ENCODE data around the gene MUC5B. TPM values are rescaled to one million over a fixed set of nuclear protein-coding genes. Genes with fewer than 3 reads are reported as not detected.
"Not testable (repeated sequence)": the region's sequence is repeated elsewhere in the genome, so short reads cannot be mapped to it uniquely, and the experiment has no call there.

Gene MUC5B
- total RNA-seq, 1 donor from 2014 or later: 57.5 TPM

- Histone ChIP-seq H3K36me3 (no peaks in the 10 kb centered on the region), H3K27ac (no peak overlapping the region), H3K4me3 (no peak overlapping the region), H3K9me3 (no peaks in the 10 kb centered on the region), H3K27me3 (ENCODE audit: low read depth) (no peaks in the 10 kb centered on the region), H3K4me1 (no peaks in the 10 kb centered on the region)
- no peak for ATAC-seq
- intact Hi-C loops (cut with DNase I): no loop called here
- DNase-seq: no peak
- TF ChIP-seq CTCF (IDR thresholded peaks at IDR 0.05): no peak
Measured at GRCh38 chr11:1240771-1241170, 17.9 kb downstream of the MUC5B start.

GRCh38 chr11:1241706-1242105 lies 18.8 kb downstream of the MUC5B start:
- no peak for DNase-seq
- ATAC-seq: no peak
- Histone ChIP-seq H3K9me3 (no peaks in the 10 kb centered on the region), H3K4me3 (no peak overlapping the region), H3K4me1 (no peaks in the 10 kb centered on the region), H3K36me3 (no peaks in the 10 kb centered on the region), H3K27ac (no peak overlapping the region), H3K27me3 (ENCODE audit: low read depth) (no peaks in the 10 kb centered on the region)
- no peak for TF ChIP-seq CTCF (IDR thresholded peaks at IDR 0.05)
- intact Hi-C loops (cut with DNase I): no loop called here

GRCh38 chr11:1242289-1242688 lies 19.4 kb downstream of the MUC5B start:
- ATAC-seq (no peak), DNase-seq (no peak)
- TF ChIP-seq CTCF (IDR thresholded peaks at IDR 0.05): no peak
- Histone ChIP-seq H3K4me1 (no peaks in the 10 kb centered on the region), H3K27me3 (ENCODE audit: low read depth) (no peaks in the 10 kb centered on the region), H3K36me3 (no peaks in the 10 kb centered on the region), H3K27ac (no peak overlapping the region), H3K9me3 (no peaks in the 10 kb centered on the region), H3K4me3 (no peak overlapping the region)
- intact Hi-C loops (cut with DNase I): no loop called here

GRCh38 chr11:1242751-1243150 lies 19.9 kb downstream of the MUC5B start:
- intact Hi-C loops (cut with DNase I); H3K36me3 ChIP-seq; H3K9me3 ChIP-seq; DNase-seq; H3K27me3 ChIP-seq (ENCODE audit: low read depth); H3K4me1 ChIP-seq; H3K27ac ChIP-seq; H3K4me3 ChIP-seq; ATAC-seq: not testable (repeated sequence)

GRCh38 chr11:1243521-1243920 lies 20.7 kb downstream of the MUC5B start:
- DNase-seq: not testable (repeated sequence)

GRCh38 chr11:1244557-1244956 lies 21.7 kb downstream of the MUC5B start:
- H3K27me3 ChIP-seq (ENCODE audit: low read depth); ATAC-seq; H3K27ac ChIP-seq; H3K4me3 ChIP-seq; H3K9me3 ChIP-seq; H3K4me1 ChIP-seq; H3K36me3 ChIP-seq; intact Hi-C loops (cut with DNase I); DNase-seq: not testable (repeated sequence)

More at GRCh38 chr11:1243521-1243920, 20.7 kb downstream of the MUC5B start:
- H3K27ac ChIP-seq; H3K27me3 ChIP-seq (ENCODE audit: low read depth); H3K36me3 ChIP-seq; H3K4me1 ChIP-seq; intact Hi-C loops (cut with DNase I); H3K9me3 ChIP-seq; H3K4me3 ChIP-seq; ATAC-seq: not testable (repeated sequence)

GRCh38 chr11:1245717-1246116 lies 22.9 kb downstream of the MUC5B start:
- ATAC-seq; H3K9me3 ChIP-seq; H3K4me1 ChIP-seq; H3K36me3 ChIP-seq; DNase-seq; H3K27ac ChIP-seq; intact Hi-C loops (cut with DNase I); H3K27me3 ChIP-seq (ENCODE audit: low read depth); H3K4me3 ChIP-seq: not testable (repeated sequence)

GRCh38 chr11:1246301-1246700 lies 23.4 kb downstream of the MUC5B start:
- H3K4me1 ChIP-seq; ATAC-seq; intact Hi-C loops (cut with DNase I); H3K27me3 ChIP-seq (ENCODE audit: low read depth); H3K9me3 ChIP-seq; H3K27ac ChIP-seq; DNase-seq; H3K4me3 ChIP-seq; H3K36me3 ChIP-seq: not testable (repeated sequence)

- H3K4me3 ChIP-seq; DNase-seq; H3K4me1 ChIP-seq; H3K36me3 ChIP-seq; H3K9me3 ChIP-seq; intact Hi-C loops (cut with DNase I); H3K27me3 ChIP-seq (ENCODE audit: low read depth); ATAC-seq; H3K27ac ChIP-seq: not testable (repeated sequence)
Measured at GRCh38 chr11:1247026-1247425, 24.2 kb downstream of the MUC5B start.

- DNase-seq; H3K4me3 ChIP-seq; H3K27me3 ChIP-seq (ENCODE audit: low read depth); intact Hi-C loops (cut with DNase I); H3K9me3 ChIP-seq; H3K36me3 ChIP-seq; ATAC-seq; H3K27ac ChIP-seq; H3K4me1 ChIP-seq: not testable (repeated sequence)
Measured at GRCh38 chr11:1248951-1249350, 26.1 kb downstream of the MUC5B start.

GRCh38 chr11:1250411-1250810 lies 27.5 kb downstream of the MUC5B start:
- DNase-seq; H3K27me3 ChIP-seq (ENCODE audit: low read depth); intact Hi-C loops (cut with DNase I): not testable (repeated sequence)

More at GRCh38 chr11:1250411-1250810, 27.5 kb downstream of the MUC5B start:
- H3K36me3 ChIP-seq, H3K4me1 ChIP-seq, H3K9me3 ChIP-seq, H3K27ac ChIP-seq, H3K4me3 ChIP-seq, ATAC-seq: not testable (repeated sequence)
